ENCODE data around the gene STX8.

STX8 gene

GRCh38 chr17:9226794-9227135, 348.9 kb downstream of the STX8 start:
- TF ChIP-seq ZFP30 (CRISPR knock-in tag; IDR thresholded peaks at IDR 0.05) = no peak
- TF ChIP-seq TOX (CRISPR knock-in tag; IDR thresholded peaks at IDR 0.05; ENCODE audit: borderline replicate concordance) = no peak
- no peak for TF ChIP-seq CSRNP3 (CRISPR knock-in tag; IDR thresholded peaks at IDR 0.05)
- TF ChIP-seq ZNF70 (CRISPR knock-in tag; IDR thresholded peaks at IDR 0.05) = no peak
- no peak for TF ChIP-seq ZFP3 (CRISPR knock-in tag; IDR thresholded peaks at IDR 0.05)
- TF ChIP-seq ESRRG (CRISPR knock-in tag; IDR thresholded peaks at IDR 0.05) = no peak
- TF ChIP-seq GLIS3 (CRISPR knock-in tag; IDR thresholded peaks at IDR 0.05) = no peak
- TF ChIP-seq PPARA (CRISPR knock-in tag; IDR thresholded peaks at IDR 0.05; ENCODE audit: borderline replicate concordance) = no peak
- TF ChIP-seq ARNTL (CRISPR knock-in tag; IDR thresholded peaks at IDR 0.05; ENCODE audit: borderline replicate concordance, low read depth) = no peak
- TF ChIP-seq, protein P1, sequence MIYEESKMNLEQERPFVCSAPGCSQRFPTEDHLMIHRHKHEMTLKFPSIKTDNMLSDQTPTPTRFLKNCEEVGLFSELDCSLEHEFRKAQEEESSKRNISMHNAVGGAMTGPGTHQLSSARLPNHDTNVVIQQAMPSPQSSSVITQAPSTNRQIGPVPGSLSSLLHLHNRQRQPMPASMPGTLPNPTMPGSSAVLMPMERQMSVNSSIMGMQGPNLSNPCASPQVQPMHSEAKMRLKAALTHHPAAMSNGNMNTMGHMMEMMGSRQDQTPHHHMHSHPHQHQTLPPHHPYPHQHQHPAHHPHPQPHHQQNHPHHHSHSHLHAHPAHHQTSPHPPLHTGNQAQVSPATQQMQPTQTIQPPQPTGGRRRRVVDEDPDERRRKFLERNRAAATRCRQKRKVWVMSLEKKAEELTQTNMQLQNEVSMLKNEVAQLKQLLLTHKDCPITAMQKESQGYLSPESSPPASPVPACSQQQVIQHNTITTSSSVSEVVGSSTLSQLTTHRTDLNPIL (CRISPR knock-in tag; IDR thresholded peaks at IDR 0.05; ENCODE audit: low read depth) = no peak
- no peak for TF ChIP-seq ISL1 (CRISPR knock-in tag; IDR thresholded peaks at IDR 0.05)
- ATAC-seq = no peak

GRCh38 chr17:9226130-9226793, 349.4 kb downstream of the STX8 start:
- ATAC-seq = no peak
- no peak for TF ChIP-seq SNAI2 (CRISPR knock-in tag; IDR thresholded peaks at IDR 0.05)

- no peak for ATAC-seq
- TF ChIP-seq ARNTL (CRISPR knock-in tag; IDR thresholded peaks at IDR 0.05; ENCODE audit: borderline replicate concordance, low read depth) (no peak), GLIS3 (CRISPR knock-in tag; IDR thresholded peaks at IDR 0.05) (no peak), BACH2 (CRISPR knock-in tag; IDR thresholded peaks at IDR 0.05; ENCODE audit: borderline replicate concordance) (no peak), TSHZ2 (CRISPR knock-in tag; IDR thresholded peaks at IDR 0.05) (no peak), ZNF565 (CRISPR knock-in tag; conservative IDR thresholded peaks at IDR 0.05; ENCODE audit: low read depth) (no peak), ZNF70 (CRISPR knock-in tag; IDR thresholded peaks at IDR 0.05) (no peak), ISL1 (CRISPR knock-in tag; IDR thresholded peaks at IDR 0.05) (no peak), OSR1 (CRISPR knock-in tag; IDR thresholded peaks at IDR 0.05) (no peak)
These were observed 350.1 kb downstream of the STX8 start for GRCh38 chr17:9225305-9226101.

- no peak for ATAC-seq
- no peak for TF ChIP-seq ARNTL (CRISPR knock-in tag; IDR thresholded peaks at IDR 0.05; ENCODE audit: borderline replicate concordance, low read depth)
These were observed 351.1 kb downstream of the STX8 start for GRCh38 chr17:9224485-9224884.

DNA sequence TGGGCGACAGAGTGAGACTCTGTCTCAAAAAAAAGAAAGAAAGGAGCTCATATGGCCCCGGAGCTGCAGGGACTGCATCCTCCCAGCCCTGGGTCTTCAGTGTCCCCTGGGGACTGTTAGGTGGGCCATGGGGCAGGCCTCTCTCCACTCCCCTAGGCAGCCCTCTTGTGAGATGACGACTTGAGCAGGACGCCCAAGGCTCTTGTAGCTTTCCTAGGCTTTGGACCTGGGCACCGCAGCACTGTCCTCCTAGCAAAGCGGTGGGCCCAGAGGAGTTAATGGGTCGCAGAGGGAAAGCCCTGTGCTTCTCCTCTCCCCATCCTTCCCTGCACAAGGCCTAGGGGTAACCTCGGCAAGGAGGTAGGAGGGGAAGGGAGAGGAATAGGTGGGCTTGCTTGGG, 352.1 kb downstream of the STX8 start:
- TF ChIP-seq CSDC2 (CRISPR knock-in tag; IDR thresholded peaks at IDR 0.05) (no peak), ZNF565 (CRISPR knock-in tag; conservative IDR thresholded peaks at IDR 0.05; ENCODE audit: low read depth) (no peak), OSR1 (CRISPR knock-in tag; IDR thresholded peaks at IDR 0.05) (no peak), CSRNP3 (CRISPR knock-in tag; IDR thresholded peaks at IDR 0.05) (no peak), BACH2 (CRISPR knock-in tag; IDR thresholded peaks at IDR 0.05; ENCODE audit: borderline replicate concordance) (no peak)
- no peak for ATAC-seq
